Activated CD8-positive, alpha-beta memory T cell treated with anti-CD3 and anti-CD28 coated beads for 48 hours (primary cell): ENCODE data around the gene RPRM.
"Not testable (repeated sequence)": the region's sequence is repeated elsewhere in the genome, so short reads cannot be mapped to it uniquely, and the experiment has no call there.

Experiments used
- DNase-seq, 3 experiments: peaks; one replicate each; pipeline ENCODE4 v3.0.0-alpha.2; 2020; ENCODE audit warnings: low read depth in 2 of 3, low spot score in 2 of 3

RPRM gene

DNA sequence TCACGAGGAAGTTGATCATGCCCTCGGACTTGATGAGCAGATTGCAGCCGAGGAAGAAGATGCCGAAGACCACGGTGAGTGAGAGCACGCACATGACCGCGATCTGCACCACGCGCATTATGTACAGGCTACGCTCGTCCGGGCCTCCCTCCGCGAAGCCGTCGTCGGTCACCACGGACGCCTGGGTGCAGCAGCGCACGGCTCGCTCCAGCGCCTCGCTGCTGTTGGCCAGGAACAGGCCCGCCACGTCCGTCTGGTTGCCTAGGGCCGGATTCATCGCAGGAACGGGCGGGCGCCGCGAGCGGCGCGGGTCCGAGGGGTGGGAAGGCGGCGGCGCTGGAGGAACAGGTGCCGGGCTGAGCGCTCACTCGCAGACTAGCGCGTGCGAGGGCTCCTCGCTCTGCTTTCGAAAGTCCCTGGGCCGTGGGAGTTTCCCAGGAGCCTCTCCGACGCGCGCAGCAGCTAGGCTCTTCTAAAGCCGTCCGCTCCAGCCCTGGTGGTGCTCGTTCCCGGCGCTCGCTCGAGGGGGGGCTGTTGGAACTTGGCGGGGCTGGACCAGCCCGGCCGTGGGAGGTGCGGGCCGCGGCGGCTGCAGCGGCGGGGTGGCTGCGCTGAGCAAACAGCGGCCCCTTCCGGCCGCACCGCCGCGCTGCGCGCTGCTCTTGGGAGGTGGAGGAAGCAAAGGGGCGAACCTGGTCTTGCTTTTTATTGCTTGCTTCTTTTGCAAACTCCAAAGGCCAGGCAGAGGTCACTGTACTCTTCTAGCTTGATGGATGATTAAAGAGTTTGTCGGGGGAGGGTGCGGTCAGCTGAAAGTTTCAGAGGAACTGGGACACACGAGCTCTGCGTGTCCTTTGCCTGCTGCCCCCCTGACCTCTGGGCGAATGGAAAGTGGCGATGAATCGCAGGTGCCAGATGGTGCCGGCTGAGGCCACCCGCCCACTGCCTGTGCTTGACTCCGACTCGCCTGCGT lies at the start of gene RPRM:
Gene RPRM (minus strand): TSS at position 474 of the 973 bp plus-strand sequence. CDS start 197 bp downstream, at position 277.
- peak in 2 of 3 experiments; percentile 27 to 30 for DNase-seq

DNA sequence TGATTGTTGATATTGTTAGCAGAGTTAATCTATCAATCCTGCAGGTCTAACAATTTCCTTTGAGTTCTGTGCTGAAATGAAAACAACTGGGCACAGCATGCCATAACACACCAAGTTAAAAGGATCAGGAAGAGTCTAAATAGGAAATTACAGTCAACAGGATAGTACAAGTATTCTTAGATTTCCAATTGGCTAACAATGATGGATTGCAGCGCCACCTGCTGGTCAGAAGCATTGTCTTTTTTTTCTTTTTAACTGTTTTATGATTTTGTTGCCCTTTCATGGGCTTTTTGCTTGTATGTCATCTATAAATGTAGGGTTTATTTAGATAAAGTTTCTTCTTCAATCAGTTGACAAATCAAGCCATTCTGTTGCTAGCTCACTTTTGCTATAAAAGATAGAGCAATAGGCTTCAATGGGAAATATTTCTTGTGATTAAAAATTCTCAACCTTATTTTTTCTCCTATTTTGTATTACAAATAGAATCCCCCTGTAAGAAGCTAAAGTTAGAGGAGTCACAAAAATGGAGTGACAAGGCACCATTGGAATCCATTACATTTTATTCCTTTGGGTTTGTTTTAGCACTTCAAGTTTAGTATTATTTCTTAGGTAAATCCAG lies 40.8 kb upstream of the RPRM start:
- peak; percentile 2 to 49 (median 11) for DNase-seq

- DNase-seq, result no peak
Measured at GRCh38 chr2:153512331-153512730, 33.8 kb upstream of the RPRM start.

GRCh38 chr2:153510996-153511395 lies 32.4 kb upstream of the RPRM start:
- no peak for DNase-seq

DNA sequence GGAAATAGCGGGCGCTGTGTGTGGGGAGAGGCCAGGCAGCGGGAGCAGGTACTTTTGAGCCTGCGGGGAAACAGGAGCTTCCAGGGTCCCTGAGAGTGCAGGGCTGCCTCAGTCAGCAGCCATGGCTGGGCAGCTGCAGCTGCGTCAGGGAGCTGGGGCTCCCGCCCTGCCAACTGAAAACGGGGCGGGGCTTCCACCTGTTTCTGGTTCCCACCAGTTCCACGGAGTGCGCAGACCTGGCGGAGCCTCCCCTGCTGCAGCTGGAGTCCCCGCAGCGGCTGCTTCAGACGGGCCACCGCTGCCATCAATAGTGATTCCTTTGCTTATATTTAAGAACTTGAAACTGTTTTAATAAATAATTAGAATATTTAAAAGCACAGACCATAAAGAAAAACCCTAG lies 30.6 kb upstream of the RPRM start:
- no peak for DNase-seq

- DNase-seq, result not testable (repeated sequence)
Measured at GRCh38 chr2:153506499-153506898, 27.9 kb upstream of the RPRM start.

GRCh38 chr2:153499439-153499838 lies 20.9 kb upstream of the RPRM start:
- no peak for DNase-seq

- no peak for DNase-seq
Measured at GRCh38 chr2:153497938-153498629, 19.5 kb upstream of the RPRM start.

DNA sequence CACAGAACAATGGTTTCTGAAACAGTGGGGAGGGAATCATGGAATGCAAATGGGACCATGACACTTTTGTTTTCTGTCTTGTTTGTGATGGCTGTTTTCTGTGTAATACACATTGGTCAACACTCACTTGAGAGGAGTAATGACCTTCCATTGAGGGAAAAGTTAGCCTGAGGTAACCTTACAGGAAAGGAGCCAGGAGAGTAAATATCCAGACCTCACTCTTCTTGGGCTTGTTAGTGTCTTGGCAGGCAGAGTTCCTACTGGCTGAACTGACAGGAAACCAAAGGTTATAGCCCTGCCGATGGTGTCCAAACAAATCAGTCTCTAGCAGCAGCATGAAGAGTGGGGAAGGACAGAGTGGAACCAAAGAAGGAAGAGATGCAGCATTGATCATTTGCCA lies 17.2 kb upstream of the RPRM start:
- DNase-seq, result no peak

DNA sequence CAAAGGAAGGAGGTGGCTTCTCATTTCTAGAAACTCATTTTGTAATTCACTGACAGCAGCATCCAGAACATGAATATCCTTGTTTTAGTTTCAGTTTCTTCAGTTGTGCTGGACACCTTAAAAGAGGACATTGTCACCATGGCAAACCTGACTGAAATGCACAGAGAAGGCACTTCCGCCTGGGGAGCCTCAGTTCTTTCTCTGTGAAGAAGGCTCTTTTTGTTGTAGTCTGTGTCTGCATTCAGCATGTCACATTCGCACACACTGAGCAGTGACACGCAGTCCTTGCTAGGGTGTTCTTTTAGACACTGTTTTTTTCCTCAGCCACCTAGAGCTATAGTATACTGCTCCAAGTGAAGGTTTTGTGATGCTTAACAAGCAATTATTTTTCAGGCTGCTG lies 9.5 kb upstream of the RPRM start:
- DNase-seq, result no peak

GRCh38 chr2:153487448-153487847 lies 8.9 kb upstream of the RPRM start:
- DNase-seq, result no peak

DNA sequence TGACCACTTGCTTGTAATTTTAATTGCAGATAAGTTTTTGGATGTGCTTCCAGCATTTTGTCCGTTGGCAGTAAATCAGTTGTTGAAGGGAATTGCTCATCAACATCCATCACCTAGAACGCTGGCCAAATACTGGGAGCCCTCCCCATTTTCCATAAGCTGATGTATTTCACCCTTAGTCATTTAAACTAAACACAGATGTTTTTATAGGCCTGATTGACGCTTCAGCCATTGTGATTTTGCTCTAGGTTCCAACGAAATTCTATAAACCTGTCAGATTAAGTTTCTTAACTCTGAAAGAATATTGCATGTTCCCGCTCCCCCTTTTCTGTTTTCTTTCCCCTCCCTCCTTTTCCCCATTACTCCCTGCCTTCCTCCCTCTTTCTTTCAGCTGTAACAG lies 1.0 kb upstream of the RPRM start:
- no peak for DNase-seq

DNA sequence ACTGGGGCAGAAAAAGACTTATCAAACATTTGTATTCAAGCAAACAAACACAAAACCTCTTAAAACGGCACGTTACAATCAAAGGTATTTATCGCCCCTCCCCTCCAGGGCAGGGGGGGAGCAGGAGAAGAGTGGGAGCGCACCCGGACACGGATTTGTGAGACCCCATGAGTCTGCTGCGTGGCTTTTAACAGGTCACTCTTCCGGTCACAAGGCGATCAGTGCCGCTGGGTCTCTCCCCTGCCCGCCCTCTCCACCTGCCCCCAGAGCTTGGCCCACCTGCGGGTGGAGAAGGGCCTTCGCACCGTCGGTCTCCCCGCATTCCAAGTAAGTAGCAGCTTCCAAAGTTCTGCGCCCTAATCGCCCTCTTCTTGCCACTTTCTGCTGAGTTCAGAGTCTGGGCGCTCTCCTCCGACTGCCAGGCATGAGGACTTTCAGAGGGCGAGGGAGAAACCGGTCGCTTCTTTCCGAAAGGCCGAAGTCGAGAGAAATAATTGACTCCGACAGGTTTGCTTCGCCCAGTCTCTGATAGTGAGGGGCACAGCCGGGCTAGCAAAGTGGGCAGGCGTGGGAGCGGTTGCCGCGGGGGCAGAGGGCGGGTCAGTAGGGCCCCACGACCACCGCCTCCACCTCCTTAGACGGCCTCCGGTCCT lies 800 bp downstream of the RPRM start:
- DNase-seq, result no peak

GRCh38 chr2:153476816-153477635 lies 1.5 kb downstream of the RPRM start:
- no peak for DNase-seq

DNA sequence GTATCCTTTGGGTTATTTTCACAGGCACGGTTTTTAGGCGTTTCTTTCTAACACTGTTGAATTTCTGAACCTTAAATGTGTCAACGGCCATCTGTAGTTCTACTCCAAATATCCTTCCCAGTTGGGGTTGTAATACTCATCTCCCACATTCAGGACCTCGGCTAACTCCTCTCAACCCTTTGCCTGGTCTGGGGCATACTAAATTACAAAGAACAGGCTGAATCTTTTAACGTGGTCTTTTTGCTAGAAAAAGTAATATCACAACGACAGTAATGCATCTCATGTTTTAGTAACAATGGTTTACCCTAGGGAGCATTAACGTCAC lies 2.1 kb downstream of the RPRM start:
- DNase-seq, result no peak

- DNase-seq, result no peak
Measured at GRCh38 chr2:153474876-153475435, 3.6 kb downstream of the RPRM start.

- no peak for DNase-seq
Measured at GRCh38 chr2:153474407-153474806, 4.2 kb downstream of the RPRM start.

DNA sequence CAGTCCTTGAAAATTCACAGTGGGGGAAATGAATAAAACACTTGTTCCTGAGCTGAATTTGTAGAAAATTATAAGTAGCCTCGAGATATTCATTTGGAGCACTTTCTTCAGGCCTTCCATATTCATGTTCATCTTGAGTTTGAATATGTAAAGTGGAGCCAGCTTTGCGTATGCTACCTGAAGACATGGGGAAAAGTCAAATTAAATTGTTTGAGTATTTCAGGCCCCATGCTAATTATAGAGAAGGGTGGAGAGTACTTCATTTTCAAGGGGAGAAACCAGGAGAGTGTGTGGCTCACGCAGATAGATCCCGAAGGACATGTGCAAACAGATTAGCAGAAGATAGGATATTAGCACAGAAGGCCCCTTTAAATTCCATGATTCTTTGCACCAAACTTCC lies 7.7 kb downstream of the RPRM start:
- DNase-seq, result no peak

- DNase-seq, result no peak
Measured at GRCh38 chr2:153464395-153464794, 14.2 kb downstream of the RPRM start.

GRCh38 chr2:153462338-153462859 lies 16.2 kb downstream of the RPRM start:
- DNase-seq, result no peak
